ENCODE results near the gene GULP1.
"Not testable (repeated sequence)": the region's sequence is repeated elsewhere in the genome, so short reads cannot be mapped to it uniquely, and the experiment has no call there.

GULP1 gene

DNA sequence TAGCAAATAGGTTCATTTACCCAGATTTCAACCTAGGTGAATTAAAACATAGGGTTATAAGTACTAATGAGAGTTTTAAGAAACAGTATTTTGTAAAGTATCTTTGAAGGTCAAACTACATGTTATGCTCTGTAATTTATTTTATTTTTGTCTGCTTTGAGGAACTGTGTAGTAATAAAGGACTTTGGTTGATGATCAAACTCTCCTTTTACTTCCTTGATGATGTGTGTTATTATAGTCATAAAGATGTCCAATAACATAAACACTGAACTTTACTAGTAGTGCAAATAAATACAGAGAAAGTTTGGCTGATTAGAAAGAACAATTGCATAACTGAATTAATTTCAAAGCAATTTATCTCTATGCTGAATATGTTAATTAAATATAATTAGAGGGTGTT, 6.3 kb downstream of the GULP1 start:
- no peak overlapping the region for H3K4me3 ChIP-seq (ENCODE audit: low read depth, low read length)
- TF ChIP-seq CTCF (IDR thresholded peaks at IDR 0.05; ENCODE audit: control insufficient read depth, extremely low read depth, insufficient read depth) = no peak
- no peak for DNase-seq (ENCODE audit: low read depth)

DNA sequence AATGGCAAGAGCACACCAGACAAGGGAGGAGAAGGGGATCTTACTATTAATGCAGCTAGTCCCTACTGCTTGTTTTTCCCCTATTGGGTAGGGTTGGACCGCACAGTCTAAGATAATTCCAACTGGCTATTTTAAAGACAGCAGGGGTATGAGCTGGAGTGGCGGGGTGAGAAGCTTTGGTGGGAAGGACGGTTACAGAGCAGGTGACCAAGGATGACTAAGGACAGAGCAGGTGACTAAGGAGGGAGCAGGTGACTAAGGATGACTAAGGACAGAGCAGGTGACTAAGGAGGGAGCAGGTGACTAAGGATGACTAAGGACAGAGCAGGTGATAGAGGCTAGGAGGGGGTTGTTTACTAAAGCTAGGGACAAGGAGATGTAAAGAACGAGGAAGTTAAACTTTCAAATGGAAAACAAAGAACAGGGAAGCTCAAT, 7.3 kb downstream of the GULP1 start:
- not testable (repeated sequence) for H3K4me3 ChIP-seq (ENCODE audit: low read depth, low read length); DNase-seq (ENCODE audit: low read depth)

- TF ChIP-seq CTCF (IDR thresholded peaks at IDR 0.05; ENCODE audit: control insufficient read depth, extremely low read depth, insufficient read depth) = no peak
- DNase-seq (ENCODE audit: low read depth) = no peak
- H3K4me3 ChIP-seq (ENCODE audit: low read depth, low read length) = no peak overlapping the region
Observed at GRCh38 chr2:188303363-188304031, 11.8 kb downstream of the GULP1 start.

- TF ChIP-seq CTCF (IDR thresholded peaks at IDR 0.05; ENCODE audit: control insufficient read depth, extremely low read depth, insufficient read depth) = no peak
- H3K4me3 ChIP-seq (ENCODE audit: low read depth, low read length) = no peak overlapping the region
- no peak for DNase-seq (ENCODE audit: low read depth)
Observed at GRCh38 chr2:188305271-188305670, 13.6 kb downstream of the GULP1 start.

- H3K4me3 ChIP-seq (ENCODE audit: low read depth, low read length) = no peak overlapping the region
- DNase-seq (ENCODE audit: low read depth) = no peak
- no peak for TF ChIP-seq CTCF (IDR thresholded peaks at IDR 0.05; ENCODE audit: control insufficient read depth, extremely low read depth, insufficient read depth)
Observed at GRCh38 chr2:188306271-188306670, 14.6 kb downstream of the GULP1 start.

- peak; percentile 95 for DNase-seq (ENCODE audit: low read depth)
- no peak overlapping the region for H3K4me3 ChIP-seq (ENCODE audit: low read depth, low read length)
- TF ChIP-seq CTCF (IDR thresholded peaks at IDR 0.05; ENCODE audit: control insufficient read depth, extremely low read depth, insufficient read depth) = no peak
Observed at GRCh38 chr2:188307850-188308283, 16.2 kb downstream of the GULP1 start.

GRCh38 chr2:188308483-188308882, 16.8 kb downstream of the GULP1 start:
- TF ChIP-seq CTCF (IDR thresholded peaks at IDR 0.05; ENCODE audit: control insufficient read depth, extremely low read depth, insufficient read depth) = no peak
- H3K4me3 ChIP-seq (ENCODE audit: low read depth, low read length) = no peak overlapping the region
- DNase-seq (ENCODE audit: low read depth) = no peak
